NOMO-1 treated with dmso at 0.1 percent for 144 hours (cell line): ENCODE measurements around the gene ARHGAP20.
A peak's percentile ranks its signal among the peaks of the same experiment; 100 is the strongest.

Experiments used
- DNase-seq: peaks from one replicate; lab custom pipeline; 2025; ENCODE audit not compliant: unreplicated experiment; lab: John Stamatoyannopoulos, UW

Gene ARHGAP20

DNA sequence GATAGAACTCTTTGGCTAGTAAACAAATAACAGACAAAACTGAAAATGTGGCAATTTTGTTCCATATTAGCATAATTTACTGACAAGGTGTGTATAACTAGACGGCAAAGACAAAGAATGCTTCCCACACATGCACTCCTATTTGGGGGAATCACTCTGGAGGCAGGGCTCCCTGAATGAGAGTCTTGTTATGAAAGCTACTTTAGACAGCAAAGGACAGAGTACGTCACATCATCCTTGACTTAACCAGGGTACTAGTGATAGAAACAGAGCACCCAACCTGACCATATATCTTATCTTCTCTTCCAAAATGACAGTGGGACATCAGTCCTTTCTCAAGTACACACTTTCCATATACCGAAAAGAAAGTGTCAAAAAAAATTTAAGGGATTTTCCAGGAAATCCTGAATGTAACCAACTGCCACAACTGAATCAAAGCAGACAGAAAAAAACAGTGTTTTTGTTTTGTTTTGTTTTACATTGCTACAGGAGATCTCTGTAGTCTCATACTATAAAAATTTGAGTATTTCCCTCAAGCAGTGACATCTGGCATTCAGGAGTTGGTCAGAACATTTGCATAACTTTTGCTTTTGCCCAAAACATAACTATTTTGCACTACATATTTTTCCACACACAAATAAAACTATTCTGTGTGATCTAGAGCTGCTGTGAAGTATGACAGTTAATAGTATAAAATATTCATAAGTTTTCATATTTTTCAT is 98.9 kb downstream of the ARHGAP20 start:
- DNase-seq = no peak

DNA sequence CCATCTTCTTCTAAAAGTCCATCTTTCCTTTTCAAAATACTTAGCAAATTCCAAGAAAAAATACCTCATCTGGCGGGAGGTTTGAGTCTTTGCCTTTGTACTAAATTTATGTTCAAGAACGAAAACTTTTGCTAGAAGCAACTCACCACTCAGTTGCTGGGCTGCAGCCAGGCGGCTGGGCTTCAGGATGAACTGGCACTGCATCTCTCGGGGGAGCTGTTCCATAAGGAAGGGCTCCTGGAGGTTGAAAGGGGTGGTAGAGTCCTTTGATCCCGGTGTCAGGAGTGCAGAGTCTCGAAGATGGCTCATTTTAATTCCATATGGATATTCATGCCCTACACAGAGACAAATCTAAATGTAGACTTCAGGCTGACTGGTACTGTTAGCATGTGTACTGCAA is 105.8 kb downstream of the ARHGAP20 start:
- DNase-seq = no peak

DNA sequence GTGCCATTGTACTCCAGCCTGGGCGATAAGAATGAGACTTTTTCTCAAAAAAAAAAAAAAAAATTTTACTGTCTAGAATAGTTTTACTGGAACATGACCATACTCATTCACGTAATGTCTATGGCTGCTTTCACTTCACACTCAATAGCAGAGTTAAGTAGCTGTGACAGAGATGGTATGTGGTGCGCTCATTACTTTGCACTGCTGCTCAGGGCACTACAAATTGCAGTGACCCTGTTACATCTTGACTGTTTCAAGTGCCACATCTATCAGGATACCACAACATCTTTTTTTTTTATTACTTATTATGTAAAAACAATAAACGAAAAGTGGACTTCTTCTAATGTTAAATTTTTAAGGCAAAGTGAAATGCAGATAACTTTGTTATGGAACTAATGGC is 110.3 kb downstream of the ARHGAP20 start:
- no peak for DNase-seq

DNA sequence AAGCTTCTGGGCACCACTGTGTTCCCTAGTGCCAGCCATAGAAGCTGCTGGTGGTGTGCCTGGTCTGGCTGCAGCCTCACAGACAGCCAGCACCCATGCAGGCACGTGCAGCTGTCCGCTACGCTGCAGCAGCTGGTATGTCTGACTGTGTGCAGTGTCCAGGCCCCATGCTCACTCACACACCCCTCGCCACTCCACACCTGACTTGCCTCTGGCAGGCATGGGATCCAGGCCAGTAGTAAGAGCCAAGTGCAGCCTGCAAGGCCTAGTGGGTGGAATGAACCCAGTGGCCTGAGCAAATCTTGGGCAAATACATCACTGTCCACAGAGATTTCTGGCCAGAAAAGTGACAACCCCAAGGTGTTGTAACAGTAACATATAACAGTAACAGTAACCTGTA is 111.9 kb downstream of the ARHGAP20 start:
- no peak for DNase-seq

DNA sequence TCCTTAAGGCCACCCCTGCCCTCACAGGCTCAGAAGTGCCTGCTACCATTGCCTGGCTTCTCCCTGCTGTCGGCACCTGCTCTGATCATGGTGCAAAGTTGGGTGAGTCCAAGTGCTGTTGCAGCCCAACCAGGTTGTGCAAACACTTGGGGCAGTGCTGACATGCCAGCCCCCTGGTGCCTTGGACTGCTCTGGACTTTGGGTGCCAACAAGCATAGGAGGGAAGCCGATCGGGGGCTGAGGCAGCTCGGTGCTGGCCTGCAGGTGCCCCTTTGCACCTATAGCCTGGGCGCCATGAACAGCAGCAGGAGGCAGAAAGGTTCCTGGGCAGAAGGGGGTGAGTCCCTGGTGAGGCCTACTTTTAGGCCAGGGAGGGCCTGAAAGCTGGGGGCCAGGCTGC is 113.0 kb downstream of the ARHGAP20 start:
- DNase-seq = no peak

DNA sequence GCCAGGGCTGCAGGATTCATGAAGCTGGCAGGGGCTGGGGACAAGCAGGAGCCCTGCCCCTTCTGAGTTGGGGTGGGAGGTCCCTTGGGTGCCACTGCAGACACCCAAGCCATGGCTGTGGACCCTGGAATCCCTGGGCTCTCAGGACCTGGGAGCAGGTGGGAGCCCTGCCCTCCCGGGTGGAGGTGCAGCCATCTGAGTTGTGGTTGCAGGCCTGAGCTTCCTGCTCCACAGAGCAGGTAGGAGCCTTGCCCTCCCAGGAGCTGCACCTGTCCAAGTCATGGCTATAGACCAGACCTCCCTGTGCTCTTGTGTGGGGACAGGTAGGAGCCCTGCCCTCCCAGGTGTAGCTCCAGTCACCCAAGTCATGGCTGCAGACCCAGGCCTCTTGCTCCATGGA is 113.5 kb downstream of the ARHGAP20 start:
- DNase-seq = no peak

DNA sequence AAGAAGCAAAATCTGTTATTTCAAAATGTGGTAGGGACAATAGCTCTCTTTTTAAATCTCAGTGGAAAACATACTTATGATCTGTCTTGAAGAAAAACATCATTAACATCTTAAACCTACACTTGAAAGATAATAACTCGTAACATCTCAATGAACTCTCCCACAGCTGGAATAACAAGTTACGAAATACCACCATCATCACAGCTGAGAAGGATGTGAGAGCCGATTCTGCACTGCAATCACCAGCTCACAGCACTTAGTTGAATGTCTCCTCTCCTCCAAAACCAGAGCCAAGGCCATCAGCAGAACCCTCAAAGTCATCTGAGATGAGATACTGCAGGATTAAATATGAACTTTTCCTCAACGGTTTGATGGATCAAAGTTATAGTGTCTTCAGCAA is 124.3 kb downstream of the ARHGAP20 start:
- DNase-seq = no peak

DNA sequence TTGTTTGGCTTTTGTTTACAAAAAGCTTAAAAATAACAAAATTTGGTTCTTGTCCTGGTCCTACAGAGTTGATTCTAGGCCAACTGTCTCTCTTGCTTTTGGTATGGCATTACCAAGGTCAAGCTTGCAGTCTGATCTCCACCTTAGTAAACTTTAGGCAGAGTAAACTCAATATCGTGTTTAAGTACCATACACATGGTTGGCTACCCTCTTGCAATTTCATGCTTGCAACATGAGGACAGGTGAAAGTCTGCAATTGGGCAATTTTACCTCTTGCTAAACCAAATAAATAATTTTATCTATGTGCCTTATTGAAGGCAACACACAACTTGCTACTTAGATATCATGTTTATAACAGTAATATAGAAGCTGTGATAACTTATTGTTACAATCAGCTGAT is 125.1 kb downstream of the ARHGAP20 start:
- DNase-seq = no peak

DNA sequence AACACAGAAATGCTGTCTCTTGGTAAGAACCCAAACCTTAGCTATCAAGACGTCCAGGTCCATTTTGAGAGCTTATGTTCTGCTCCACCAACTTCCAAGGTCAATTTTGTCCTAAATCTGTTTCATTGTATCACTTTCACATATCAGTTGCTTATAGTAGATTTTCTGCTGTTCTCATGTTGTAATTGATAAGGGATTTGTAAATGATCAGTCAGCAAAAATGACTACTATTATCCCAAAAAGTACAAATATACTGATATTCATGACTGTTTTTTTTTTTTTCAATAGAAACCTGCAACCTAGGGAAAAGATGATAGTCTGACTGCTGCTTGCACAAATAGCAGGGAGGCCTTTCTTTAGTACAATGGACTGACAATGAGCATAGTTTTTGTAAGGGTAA is 128.1 kb downstream of the ARHGAP20 start:
- DNase-seq = no peak

DNA sequence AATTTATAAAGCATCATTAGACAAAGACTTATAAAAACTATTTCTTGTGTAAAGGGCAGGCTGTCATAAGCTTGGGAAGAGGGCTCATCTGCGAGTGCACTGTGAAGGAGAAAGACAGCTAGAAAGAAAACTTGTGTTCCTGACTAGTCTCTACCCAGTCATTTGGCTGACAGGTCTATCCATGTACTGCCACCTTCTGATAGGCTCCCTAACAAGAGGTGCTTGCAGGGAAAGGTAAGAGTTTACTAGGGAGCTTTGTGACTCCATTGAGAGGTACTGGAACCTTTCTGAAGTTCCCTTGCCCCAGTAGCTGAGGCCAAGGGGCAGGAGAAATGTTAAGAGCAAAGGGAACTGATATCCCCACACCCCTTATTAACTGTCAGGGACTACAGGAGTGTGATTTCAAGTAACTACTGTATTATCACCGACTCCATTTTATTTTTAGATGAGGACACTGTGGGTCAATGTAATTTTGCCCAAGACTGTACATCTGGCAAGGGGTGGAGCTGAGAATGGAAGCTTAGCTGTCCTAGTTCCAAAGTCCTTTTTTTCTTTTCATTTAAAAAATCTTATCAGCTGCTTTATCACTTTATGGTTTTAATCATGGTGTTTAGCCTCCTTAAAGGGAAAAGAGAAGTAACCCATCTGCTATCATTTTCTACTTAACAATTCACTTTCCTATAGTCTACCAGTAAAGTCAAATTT is 129.4 kb downstream of the ARHGAP20 start:
- no peak for DNase-seq

DNA sequence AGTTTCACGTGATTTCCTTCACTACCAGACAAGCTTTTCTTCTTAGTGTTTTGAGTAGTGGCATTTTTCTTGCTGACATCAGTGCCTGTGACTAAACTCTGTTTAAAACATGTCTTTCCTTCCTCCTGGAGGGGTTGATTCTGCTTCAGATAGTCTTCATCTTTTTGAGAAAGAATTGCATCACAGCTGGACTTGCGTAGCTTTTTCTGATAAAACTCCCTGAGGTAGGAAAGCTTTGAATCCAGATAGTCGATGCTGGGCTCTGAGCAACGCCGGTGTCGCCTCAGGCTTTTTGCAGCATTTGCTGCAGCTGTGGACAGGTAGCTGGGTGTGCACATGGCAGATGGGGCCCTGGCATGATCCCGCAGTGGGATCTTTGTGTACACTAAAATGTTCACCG is 131.7 kb downstream of the ARHGAP20 start:
- no peak for DNase-seq

DNA sequence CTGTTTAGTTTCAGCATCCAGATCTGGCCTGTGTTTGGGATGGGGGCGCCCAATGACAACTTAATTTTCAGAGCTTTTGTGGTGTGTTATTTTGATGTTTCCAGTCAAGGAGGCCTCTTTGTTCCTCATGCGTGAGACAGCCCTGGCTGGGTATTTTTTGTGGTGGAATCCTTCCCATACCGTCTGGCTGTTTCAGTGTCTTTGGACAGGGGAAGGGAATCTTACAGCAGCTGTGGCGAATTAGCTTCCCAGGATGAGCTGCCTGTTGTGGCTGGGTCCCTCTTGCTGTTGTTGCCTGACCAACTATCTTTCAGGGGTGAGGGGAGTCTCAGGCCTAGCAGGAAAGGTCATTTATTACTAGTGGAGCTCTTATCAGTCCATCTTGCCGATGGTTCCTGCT is 138.8 kb downstream of the ARHGAP20 start:
- no peak for DNase-seq

DNA sequence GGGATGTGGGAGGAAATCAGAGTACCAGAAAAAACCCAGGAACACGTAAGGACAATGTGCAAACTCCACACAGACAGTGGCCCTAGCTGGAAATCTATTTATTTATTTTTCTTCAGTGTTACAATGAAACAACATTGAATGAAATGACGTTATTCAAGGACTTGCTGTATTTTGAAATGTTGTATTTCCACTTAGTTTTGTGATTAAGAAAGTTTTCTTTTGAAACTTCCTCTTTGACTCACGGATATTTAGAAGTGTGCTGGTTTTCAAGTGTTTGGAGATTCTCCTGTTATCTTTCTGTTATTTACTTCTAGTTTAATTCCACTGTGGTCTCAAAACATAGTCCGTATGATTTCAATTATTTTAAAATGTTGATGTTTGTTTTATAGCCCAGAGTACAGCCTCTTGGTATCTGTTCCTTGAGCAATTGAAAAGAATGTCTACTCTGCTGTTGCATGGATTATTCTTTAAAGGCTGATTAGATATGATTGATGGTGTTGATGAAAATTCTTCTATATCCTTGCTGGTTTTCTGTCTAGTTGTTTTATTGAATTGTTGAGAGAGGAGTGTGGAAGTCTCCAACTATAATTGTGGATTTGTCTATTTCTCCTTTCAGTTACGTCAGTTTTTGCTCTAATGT is 141.0 kb downstream of the ARHGAP20 start:
- DNase-seq = no peak

DNA sequence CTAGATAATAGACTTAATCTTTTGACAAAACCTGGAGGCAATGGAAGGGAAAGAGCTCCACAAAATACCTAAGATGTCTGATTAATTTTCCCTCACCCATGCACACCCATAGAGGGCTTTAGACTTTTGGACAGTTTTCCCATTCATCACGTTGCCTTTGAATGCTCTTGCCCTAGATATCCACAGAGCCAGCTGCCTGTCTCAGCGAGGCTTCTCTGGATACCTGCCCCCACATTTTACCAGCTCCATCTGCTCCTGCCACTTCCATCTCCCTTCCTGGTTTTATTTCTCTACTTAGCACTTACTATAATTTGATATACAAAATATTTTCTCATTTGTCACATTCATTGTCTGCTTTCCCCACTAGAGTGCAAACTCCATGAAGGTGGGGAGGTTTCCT is 145.7 kb downstream of the ARHGAP20 start:
- DNase-seq = no peak

DNA sequence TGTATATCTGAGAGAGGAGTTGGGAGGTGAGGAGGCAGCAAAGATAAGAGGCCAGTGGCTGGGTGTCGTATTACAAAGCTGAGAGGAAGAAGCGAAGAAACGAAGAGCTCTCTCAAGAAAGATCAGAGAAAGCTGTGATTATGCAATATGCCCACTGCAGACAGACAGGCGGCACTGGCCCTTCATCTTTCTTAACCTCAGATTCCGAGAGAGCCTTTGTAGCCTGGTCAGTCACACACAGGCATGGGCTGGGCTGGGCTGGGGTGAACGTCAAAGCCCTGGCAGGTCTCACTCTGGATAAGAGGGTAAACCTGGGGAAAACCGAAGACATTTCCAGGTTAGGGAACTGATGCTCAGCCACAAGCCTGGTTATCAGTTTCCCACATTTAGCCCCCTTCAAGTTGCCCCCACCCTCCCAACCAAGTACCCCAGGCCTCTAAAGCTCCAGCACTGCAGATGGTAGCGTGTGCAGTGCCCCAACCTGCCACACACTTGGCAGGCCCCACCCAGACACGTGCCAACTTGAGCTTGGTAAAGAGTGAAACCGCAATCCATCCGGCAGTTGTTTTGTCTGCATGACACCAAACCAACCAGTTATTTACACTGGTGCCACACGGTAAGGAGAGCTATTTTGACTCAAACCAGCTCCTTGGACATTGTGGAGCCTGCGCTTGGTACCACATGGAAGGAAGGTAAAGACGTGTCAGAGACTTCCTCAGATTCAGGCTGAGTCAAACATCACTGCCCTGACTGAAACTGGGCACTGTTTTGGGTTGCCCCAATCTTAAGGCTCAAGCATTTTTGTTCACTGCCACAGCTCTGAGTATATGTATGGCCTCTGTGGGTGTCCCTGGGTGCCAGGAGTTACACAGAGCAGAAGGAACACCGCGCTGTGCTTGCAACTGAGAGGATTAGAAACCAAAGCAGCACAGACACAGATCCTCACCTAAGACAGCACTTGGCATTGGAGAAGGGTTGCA is 146.6 kb downstream of the ARHGAP20 start:
- DNase-seq = peak; percentile 23

DNA sequence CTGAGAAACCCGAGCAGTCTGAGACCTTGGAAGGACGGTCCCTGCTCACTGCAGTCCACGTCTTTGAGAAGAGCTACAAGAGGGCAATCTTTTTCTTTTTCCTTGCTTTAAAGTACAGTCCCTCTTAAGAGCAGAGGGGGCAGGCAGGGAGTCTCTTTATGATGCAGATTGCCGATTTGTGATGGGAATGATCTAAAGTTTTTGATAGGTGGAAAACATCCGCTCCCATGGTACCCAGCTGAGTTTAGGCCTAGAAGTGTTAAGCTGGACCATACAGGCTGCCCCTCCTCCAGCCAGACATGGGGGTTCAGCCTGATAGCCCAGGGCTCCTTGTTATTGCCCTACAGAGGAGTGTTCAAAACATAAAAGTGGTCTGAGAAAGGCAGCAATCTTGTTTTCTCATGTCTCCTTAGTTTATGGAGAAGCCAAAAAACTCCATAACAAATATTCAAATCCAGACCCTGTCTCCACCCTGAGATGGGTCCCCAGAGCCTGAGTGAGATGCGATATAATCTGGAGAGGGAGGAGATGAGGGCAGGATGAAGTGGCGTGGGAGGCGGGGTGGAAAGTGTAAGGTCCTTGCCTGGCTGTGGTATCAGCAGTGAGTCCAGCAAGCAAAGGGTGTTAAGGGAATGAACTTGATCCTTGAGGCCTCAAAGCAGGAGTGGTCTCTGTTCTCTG is 147.4 kb downstream of the ARHGAP20 start:
- DNase-seq = no peak

DNA sequence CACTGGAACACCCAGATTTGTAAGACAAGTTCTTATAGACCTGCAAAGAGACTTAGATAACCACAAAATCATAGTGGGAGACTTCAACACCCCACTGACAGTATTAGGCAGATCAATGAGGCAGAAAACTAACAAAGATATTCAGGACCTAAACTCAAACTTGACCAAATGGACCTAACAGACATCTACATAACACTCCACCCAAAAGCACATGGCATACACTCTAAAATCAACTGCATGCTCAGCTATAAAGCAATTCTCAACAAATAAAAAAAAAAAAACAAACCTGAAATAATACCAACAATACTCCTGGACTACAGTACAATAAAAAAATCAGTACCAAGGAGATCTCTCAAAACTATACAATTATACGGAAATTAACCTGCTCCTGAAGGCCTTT is 167.5 kb downstream of the ARHGAP20 start:
- no peak for DNase-seq

DNA sequence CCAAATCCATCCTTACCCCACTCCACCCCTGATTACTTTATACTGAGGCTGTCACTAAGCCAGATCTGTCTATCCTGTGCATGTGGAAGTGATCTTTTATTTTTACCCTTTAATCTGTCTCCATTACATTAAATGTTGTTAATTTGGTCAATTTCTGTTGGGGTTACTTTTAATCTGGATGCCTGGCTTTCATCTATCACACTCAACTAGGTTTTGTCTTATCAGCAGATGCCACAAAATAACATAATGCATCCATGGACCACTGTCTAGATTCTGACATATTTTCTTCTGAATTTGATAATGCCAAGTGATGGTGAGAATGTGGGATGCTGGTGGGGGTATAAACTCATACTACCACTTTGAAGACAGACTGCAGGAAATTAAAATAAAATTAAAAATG is 174.1 kb downstream of the ARHGAP20 start:
- no peak for DNase-seq

DNA sequence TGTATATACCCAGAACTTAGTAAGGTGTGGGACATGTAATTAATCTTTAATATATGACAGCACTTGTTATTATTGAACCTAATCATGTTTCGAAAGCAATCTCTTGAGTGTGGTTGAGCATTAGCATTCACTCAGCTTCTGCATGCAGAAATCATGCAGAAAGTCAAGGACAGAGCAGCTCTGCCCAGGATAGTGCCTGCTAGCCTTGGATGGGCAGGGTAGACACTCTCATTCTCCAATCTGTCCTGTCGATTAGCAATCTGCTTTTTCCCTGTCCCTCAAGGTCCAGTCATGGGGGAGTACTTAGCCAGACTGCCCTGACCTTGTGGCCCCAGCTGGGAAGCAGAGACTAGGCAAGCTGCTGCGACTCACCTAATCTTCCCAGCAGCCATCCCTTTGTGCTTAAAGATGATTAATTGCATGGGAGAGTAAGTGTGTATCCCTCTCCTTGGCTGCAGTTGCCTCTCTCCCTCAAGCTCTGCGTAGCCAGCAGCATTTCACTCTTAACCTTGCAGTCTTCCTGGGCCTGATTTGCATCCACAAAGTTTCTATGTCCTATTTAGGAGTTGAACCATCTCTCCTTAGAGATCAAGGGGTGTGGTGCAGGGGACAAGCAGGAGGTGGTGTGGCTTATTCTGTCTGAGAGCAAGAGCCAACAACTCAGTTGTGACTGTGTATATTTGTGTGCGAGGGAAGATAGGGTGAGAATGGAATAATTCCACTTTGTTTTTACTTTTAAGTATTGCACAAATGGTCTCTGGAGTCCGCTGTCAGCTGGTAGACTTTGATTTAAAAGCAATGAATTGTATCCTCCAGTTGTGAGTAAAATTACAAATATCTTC is 181.1 kb downstream of the ARHGAP20 start:
- DNase-seq = no peak

DNA sequence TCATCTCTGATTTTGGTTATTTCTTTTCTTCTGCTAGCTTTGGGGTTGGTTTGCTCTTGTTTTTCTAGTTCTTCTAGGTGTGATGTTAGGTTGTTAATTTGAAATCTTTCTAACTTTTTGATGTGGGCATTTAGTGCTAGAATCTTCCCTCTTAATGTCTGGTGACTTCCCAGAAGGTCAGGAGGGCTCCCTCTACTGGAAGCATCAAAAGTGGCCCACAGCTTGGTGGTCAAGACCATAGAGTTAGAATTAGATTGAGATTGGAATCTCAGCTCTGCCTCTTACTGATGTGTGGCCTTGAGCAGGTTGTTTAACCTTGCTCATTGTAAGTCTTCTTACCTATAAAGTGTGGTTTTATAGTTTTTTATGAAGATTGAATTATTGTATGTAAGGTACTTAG is 183.2 kb downstream of the ARHGAP20 start:
- no peak for DNase-seq
